Esophagus squamous epithelium (tissue), 4 donors: ENCODE measurements around the gene CLSTN1.

ENCODE experiments used
- POLR2A ChIP-seq, 4 donors: fragments of 450-650 bp; IDR thresholded peaks; one replicate each; pipeline ENCODE4 v1.6.1; 2017; ENCODE audit warnings: antibody characterized with exemption in 4 of 4, mild to moderate bottlenecking in 4 of 4, moderate library complexity in 3 of 4
- TF ChIP-seq, protein P1 (sequence below), 6 experiments: fragments of 450-650 bp in 4 of 6; fragments of 200-600 bp in 2 of 6; sonication (generic) in 2 of 6; IDR thresholded peaks; one replicate each; pipeline ENCODE4 v1.5.1; 2016 to 2019; ENCODE audit warnings: antibody characterized with exemption in 6 of 6, mild to moderate bottlenecking in 4 of 6, moderate library complexity in 4 of 6

DNA sequence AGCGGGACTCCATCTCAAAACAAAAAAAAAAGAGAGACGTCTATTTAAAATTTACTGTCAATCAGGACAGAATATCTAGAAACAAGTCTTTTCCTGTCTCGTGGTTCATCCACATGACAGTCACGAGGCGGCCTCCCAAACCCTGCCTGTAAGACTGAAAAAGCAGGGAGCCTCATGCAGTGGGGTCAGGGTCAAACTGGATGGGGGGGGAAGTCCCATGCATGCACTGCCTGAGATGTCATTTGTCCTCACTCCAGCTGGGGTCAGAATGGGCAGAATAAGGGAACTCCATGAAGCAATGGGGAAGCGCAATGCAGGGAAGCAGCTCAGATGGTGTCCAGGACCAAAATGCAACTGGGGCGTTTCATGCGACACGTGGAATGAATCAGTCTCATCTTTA lies 86.7 kb downstream of the CLSTN1 start:
- TF ChIP-seq POLR2A (IDR thresholded peaks at IDR 0.05) = no peak
- TF ChIP-seq, protein P1, sequence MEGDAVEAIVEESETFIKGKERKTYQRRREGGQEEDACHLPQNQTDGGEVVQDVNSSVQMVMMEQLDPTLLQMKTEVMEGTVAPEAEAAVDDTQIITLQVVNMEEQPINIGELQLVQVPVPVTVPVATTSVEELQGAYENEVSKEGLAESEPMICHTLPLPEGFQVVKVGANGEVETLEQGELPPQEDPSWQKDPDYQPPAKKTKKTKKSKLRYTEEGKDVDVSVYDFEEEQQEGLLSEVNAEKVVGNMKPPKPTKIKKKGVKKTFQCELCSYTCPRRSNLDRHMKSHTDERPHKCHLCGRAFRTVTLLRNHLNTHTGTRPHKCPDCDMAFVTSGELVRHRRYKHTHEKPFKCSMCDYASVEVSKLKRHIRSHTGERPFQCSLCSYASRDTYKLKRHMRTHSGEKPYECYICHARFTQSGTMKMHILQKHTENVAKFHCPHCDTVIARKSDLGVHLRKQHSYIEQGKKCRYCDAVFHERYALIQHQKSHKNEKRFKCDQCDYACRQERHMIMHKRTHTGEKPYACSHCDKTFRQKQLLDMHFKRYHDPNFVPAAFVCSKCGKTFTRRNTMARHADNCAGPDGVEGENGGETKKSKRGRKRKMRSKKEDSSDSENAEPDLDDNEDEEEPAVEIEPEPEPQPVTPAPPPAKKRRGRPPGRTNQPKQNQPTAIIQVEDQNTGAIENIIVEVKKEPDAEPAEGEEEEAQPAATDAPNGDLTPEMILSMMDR (IDR thresholded peaks at IDR 0.05) = no peak
